ENCODE results near the gene HAUS1.

GRCh38 chr18:46072376-46072867 lies 31.8 kb upstream of the HAUS1 start:
- TF ChIP-seq, protein P1, sequence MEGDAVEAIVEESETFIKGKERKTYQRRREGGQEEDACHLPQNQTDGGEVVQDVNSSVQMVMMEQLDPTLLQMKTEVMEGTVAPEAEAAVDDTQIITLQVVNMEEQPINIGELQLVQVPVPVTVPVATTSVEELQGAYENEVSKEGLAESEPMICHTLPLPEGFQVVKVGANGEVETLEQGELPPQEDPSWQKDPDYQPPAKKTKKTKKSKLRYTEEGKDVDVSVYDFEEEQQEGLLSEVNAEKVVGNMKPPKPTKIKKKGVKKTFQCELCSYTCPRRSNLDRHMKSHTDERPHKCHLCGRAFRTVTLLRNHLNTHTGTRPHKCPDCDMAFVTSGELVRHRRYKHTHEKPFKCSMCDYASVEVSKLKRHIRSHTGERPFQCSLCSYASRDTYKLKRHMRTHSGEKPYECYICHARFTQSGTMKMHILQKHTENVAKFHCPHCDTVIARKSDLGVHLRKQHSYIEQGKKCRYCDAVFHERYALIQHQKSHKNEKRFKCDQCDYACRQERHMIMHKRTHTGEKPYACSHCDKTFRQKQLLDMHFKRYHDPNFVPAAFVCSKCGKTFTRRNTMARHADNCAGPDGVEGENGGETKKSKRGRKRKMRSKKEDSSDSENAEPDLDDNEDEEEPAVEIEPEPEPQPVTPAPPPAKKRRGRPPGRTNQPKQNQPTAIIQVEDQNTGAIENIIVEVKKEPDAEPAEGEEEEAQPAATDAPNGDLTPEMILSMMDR (IDR thresholded peaks at IDR 0.05; ENCODE audit: low read depth, low read length) = no peak
- TF ChIP-seq POLR2A (IDR thresholded peaks at IDR 0.05; ENCODE audit: extremely low read depth, insufficient read length) = no peak
